Limb (tissue), 2 donors: ENCODE results near the gene RPL41.
"Not testable (repeated sequence)": the region's sequence is repeated elsewhere in the genome, so short reads cannot be mapped to it uniquely, and the experiment has no call there.

Experiments
- DNase-seq, 2 donors: peaks; one replicate each; pipeline ENCODE4 v3.0.0-alpha.2; 2016; ENCODE audit errors: extremely low spot score in 2 of 2

RPL41 gene

DNA sequence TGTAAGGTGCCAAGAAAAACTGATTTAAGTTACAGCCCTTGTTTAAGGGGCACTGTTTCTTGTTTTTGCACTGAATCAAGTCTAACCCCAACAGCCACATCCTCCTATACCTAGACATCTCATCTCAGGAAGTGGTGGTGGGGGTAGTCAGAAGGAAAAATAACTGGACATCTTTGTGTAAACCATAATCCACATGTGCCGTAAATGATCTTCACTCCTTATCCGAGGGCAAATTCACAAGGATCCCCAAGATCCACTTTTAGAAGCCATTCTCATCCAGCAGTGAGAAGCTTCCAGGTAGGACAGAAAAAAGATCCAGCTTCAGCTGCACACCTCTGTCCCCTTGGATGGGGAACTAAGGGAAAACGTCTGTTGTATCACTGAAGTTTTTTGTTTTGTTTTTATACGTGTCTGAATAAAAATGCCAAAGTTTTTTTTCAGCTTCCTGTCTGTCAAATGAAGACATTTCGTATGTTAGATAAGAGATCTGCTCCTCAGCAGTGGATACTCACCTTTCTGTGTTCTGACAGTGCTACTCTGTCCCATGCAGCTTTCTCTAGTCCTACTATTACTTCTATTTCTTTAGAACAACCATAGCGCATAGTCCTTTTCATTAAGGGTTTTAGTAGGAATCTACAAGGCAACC is 13.2 kb upstream of the RPL41 start:
- DNase-seq: no peak

GRCh38 chr12:56103823-56104108 is 12.7 kb upstream of the RPL41 start:
- no peak for DNase-seq

- peak; percentile 96 to 99 for DNase-seq
Observed at GRCh38 chr12:56104109-56104814, 12.2 kb upstream of the RPL41 start, which contains the start of gene PA2G4. Gene PA2G4 (plus strand): TSS chr12:56104559. CDS start chr12:56104738, 179 bp downstream.

DNA sequence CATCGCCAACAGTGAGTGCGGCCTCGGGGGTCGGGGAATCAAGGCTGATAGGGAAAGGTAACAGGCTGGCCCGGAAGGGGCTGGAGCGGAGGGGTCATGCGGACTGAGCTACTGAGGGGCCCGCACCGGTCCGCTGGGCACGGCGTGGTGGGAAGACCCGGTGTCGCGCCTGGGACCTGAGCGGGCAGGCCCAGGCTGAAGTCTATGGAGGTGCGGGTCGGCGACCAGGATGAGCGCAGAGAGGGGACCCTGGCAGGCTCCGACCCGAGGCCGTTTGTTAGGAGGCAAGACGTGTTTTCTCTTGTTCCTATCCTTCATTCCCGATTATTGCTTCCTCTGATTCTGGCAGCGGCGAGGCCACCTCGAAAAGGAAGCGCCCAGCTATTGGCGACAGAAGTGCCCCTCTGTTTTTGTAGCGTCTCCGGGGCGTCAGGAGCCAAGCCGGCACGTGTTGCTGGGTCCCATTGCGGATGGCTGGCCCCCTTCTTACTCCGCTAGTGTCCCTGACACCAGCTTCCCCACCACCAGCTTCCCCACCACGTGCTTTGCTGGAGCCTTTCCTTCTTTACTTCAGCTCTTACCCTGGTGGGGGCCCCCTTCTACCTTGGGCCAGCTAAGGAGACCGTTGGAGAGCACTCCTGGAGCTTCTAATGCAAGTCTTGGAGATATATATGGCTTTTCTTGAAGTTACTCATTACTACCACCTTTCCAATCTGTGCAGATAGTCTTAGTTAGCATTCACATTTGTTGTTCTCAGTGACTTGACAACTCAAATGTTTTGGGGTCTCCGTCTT is 11.4 kb upstream of the RPL41 start:
- DNase-seq: no peak

DNA sequence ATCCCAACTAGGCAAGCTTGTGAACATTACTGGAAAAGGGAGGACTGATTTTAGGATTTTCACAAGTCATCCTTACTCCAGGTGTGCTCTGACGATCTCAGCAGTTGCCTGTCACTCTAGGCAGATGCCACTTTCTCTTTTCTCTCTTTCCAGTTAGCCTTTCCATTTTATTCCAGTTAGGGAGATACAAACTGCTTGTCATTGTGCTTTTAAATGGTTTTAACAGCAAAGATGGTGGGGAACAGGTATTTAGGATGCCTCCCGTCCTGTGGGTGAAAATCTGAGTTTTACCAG is 10.9 kb upstream of the RPL41 start:
- no peak for DNase-seq

GRCh38 chr12:56107242-56107641 is 9.2 kb upstream of the RPL41 start:
- no peak for DNase-seq

GRCh38 chr12:56110571-56110970 is 5.9 kb upstream of the RPL41 start:
- DNase-seq: no peak

DNA sequence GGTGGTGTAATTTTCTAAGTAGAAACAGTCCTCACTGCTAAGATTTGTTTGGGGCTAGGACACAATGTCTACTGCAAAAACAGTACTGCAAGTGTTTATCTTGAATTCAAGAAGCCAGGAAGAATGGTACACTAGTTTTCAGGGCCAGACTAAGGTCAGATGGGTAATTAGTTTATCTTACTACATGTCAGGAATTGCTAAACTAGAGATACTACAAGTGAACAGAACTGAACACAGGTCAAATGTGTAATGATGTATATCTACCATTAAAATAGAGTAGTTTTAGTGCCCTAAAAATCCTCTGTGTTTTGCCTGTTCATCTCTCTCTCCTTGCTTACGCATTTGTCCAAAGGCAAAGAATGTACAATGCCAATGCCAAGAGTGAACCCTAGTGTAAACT is 2.3 kb upstream of the RPL41 start:
- DNase-seq: no peak

DNA sequence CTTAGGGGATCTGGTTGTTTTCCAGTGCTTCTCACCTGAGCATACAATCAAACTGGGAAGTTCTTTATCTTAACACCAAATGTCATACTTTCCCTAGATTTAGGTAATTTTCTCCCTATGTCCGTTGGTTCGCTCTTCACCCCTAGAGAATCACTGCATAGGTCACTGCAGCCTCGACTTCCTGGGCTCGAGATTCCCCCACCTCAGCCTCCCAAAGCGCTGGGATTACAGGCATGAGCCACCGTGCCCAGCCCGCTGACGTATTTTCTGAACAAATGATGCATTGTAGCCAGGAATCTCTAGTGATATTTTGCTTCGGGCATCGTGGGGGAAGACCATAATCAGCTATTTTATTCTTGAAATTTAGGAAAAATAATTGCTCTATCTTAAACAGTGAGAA is 1.1 kb upstream of the RPL41 start:
- DNase-seq: peak in 1 of 2 donors; percentile 49

- not testable (repeated sequence) for DNase-seq
Observed at GRCh38 chr12:56117082-56117706, 761 bp downstream of the RPL41 start.

DNA sequence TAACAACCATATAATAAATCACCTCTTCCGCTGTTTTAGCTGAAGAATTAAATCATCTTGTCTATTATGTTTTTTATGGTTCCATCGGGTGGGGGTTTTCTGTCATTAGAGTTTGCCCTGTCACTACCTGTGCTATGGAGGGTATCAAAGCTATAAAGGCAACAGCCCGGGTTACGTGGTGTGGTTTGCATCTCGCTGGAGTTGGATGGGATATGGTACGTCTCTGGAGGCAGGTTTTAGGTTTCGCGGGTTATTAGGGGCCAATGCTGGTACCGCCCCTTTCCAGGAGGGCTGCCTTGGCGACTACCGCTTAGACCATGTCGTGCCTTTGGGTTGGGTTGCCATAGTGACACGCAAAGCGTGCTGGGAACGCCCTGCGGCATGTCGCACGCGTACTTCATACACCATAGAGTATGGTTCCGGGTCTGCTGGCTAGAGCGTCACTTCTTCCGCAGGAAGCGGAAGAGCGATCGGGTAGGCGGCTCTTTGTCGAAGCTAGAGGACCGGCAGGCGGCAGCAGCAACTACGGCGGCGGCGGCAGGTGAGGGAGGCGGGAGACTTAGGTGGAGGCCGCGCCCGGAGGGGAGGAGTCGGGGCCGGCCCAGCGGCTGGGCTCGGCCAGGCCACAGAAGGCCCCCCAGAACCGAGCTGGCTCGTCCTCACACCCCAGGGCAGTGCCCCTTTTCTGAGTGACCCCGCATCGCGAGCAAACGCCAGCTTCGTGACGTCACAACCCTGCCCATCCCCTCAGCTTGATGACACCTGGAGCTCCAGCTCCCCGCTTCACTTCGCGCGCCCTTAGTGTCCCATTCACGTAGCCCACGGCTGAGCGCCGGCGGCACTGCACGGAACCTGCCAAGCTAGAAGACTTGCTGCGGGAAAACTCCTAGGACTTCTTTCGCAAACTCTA is 1.6 kb downstream of the RPL41 start, which contains the start of gene ZC3H10:
Gene ZC3H10, plus strand, starts transcription at position 489 of the 910 bp plus-strand sequence. CDS start 2,297 bp downstream, outside the sequence.
- peak; percentile 95 to 99 for DNase-seq

- DNase-seq: no peak
Observed at GRCh38 chr12:56118688-56119357, 2.4 kb downstream of the RPL41 start.

- peak; percentile 70 to 88 for DNase-seq
Observed at GRCh38 chr12:56119361-56119796, 2.9 kb downstream of the RPL41 start.

DNA sequence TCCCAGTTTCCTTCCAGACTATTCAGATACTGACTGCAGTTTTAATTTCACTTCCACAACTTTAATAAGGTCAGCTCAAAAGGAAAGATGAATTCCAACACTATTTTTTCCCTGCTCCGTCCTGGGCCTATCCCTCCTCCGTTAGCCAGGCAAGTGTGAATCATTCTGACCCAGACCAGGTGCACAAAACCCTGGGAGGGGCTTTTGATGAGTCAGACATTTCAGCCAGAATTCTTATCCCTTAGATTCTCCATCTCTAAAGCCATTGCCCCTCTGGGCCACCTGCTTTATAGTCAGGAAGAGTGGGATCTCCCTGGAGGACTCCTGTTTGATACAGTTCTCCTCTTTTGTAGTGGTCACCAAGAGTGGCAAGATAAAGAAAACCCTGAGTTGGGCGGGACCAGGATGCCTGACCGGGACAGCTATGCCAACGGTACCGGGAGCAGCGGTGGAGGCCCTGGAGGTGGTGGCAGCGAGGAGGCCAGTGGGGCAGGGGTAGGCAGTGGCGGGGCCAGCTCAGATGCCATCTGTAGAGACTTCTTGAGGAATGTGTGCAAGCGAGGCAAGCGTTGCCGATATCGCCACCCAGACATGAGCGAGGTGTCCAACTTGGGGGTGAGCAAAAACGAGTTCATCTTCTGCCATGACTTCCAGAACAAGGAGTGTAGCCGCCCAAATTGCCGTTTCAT is 3.9 kb downstream of the RPL41 start:
- no peak for DNase-seq

GRCh38 chr12:56121204-56121870 is 4.9 kb downstream of the RPL41 start:
- DNase-seq: no peak

DNA sequence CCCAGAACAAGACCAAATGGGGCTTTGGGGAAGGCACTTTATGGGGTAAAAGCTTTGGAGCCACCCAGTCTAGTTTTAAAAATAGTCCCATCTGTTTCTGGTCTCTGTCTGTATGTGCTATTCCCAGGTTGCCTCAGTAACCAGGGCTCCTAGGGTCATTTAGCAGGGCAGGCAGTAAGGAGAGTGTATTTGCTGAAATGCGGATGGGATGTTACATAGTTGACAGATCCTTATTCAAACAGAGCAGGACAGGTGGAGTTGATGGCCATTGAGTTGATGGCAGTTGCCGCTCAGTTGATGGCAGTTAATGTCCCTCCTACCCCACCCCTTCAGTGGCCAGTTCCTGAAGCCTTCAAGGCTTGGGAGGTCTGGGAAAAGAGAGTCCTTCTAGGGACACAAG is 6.2 kb downstream of the RPL41 start:
- DNase-seq: no peak

GRCh38 chr12:56124133-56124532 is 7.7 kb downstream of the RPL41 start:
- no peak for DNase-seq

DNA sequence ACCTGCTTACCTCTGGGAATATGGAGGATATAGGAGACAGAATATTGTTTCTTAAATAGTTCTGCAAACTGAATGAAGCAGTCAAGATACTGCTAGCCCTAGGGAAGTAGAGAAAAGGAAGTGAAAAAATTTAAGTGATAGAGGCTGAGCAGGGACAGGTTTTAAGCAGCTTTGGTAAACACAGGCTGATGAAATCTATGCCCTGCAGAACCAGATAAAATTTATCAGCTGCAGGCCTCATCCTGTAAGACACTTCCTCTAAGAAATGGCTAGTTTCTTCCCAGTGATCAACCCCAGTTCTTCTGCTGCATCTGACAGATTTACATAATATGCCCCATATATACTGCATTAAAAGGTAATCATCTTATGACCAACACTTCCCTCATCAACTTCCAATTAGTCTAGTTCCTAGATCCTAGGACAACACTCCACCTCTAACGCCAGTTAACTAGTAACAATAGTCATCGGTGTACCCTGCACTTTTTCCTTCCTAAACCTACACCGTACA is 10.4 kb downstream of the RPL41 start:
- no peak for DNase-seq

DNA sequence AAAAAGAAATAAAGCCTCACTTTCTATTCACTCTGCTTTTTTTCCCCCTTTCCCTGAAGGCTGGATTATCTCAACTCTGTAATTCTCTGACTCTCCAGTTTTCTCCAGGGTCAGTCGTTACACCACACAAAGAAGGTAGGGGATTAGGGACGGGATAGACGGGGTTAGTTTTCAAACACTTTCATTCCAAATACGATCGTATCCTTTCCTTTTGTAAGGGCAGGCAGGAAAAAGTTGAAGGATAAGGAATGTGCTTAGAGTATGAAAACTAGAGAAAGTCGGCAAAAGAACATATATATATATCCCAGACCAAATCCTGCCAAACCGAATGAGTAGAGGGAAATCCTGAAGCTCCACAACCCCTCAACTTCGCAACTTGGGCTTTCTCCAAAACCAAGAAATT is 11.1 kb downstream of the RPL41 start:
- DNase-seq: no peak
